GM12891 (cell line): Measurements from ENCODE around the gene ADCK1.

Experiments
- PAX5 ChIP-seq: IDR thresholded peaks from 2 replicates; pipeline ENCODE4 v1.6.1; 2011; ENCODE audit warnings: low read length, moderate library complexity, mild to moderate bottlenecking; ENCODE audit not compliant: insufficient read depth, severe bottlenecking
- POLR2A ChIP-seq: IDR thresholded peaks from 2 replicates; pipeline ENCODE4 v1.6.1; 2011; ENCODE audit warnings: low read depth, low read length, control low read depth
- POLR2AphosphoS5 ChIP-seq: IDR thresholded peaks from 2 replicates; pipeline ENCODE4 v1.6.1; 2011; ENCODE audit warnings: low read depth, low read length, control low read depth
- SPI1 ChIP-seq: IDR thresholded peaks from 2 replicates; pipeline ENCODE4 v1.6.1; 2011; ENCODE audit warnings: low read depth, low read length, control low read depth
- TAF1 ChIP-seq: IDR thresholded peaks from 2 replicates; pipeline ENCODE4 v1.6.1; 2011; ENCODE audit warnings: low read depth, low read length, control low read depth

DNA sequence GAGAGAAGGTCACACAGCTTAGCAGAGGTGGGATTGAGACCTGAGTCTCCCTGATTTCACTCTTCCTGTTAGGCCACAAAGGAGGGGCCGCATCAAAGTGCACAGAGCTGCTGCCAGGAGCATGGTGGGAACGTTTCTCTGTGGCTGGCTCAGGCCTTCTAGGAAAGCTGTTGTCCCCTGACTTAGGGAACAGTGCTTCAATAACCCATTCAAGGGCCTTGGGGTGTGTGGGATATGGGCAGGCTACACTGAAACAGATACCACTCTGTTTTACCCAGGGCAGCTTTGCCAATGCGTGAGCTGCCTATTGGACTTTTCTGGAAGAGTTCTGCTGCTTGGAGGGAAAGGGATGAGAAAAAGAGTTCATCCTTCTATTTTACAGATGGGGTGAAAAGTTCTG lies 110.0 kb downstream of the ADCK1 start:
- TF ChIP-seq POLR2A: no peak
- no peak for TF ChIP-seq POLR2AphosphoS5
- TF ChIP-seq SPI1: no peak
- TF ChIP-seq PAX5: no peak
- TF ChIP-seq TAF1: no peak
